ENCODE results near the gene BAIAP2L1. TPM values are rescaled to one million over a fixed set of nuclear protein-coding genes. Genes with fewer than 3 reads are reported as not detected.

Gene BAIAP2L1
- total RNA-seq, 3 donors from 2014 or later = 1.3 to 11.0 (median 8.5) TPM

DNA sequence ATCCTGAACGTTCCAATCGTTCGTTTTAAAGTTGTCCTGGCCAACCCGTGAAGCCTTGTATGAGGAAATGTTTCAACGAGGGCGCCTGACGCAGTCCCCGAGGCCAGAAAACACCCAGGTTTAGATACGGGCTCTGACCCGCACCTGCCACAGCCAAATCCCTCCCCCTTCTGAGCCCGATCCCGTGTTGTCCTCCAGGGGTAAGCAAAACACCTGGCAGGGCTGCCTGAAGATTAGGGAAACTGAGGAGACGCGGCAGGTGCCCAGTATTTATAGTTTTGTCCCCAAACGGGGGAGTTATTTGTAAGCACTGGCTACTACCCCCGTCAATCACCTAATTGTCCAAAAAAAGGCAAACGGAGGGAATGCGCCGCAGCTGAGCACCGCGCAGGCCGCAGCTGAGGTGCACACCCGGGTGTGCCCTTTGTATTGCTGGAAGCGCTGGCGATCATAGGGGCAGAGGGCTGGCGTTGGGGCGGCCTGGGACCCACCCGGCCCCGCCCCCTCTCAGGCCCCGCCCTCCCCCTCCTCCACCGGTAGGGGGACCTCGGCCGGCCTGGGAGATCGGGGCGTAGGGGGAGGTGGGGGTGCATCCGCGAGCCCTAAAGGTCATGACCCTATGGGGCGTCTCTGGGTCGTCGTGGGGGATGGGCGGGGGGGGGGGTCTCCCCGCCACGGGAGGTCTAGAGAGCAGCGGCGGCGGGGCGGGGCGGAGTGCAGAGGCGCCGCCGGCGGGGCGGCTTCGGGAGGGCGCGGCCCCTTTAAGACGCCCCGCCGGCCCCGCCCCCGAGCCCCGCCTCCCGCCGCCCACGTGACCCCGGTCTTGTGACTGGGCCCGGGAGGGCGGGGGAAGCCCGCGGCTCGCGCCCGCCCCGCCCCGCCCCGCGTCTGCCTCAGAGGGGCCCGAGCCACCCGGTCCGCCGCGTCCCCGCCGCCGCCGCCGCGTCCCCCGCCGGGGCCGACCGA, 119.8 kb downstream of the BAIAP2L1 start, which contains the start of gene BRI3:
Gene BRI3, plus strand, starts transcription at position 896 of the 966 bp plus-strand sequence. CDS start 110 bp downstream, outside the sequence.
- peak; percentile 88 to 93 for DNase-seq (ENCODE audit: low spot score in 2 of 2)
- intact Hi-C loops (cut with DNase I; ENCODE audit: low total_unique reads) = no loop called here
- Histone ChIP-seq H3K4me3 (peak within 1 kb of the TSS; percentile 91 to 100 (median 99)), H3K36me3 (no peaks in the 10 kb centered on the region), H3K27ac (peak within 1 kb of the TSS; percentile 95 to 99), H3K4me1 (peaks cover 6 to 27% of the 10 kb centered on the region in 2 donors), H3K27me3 (no peaks in the 10 kb centered on the region), H3K9me3 (no peaks in the 10 kb centered on the region)
- TF ChIP-seq, protein P1, sequence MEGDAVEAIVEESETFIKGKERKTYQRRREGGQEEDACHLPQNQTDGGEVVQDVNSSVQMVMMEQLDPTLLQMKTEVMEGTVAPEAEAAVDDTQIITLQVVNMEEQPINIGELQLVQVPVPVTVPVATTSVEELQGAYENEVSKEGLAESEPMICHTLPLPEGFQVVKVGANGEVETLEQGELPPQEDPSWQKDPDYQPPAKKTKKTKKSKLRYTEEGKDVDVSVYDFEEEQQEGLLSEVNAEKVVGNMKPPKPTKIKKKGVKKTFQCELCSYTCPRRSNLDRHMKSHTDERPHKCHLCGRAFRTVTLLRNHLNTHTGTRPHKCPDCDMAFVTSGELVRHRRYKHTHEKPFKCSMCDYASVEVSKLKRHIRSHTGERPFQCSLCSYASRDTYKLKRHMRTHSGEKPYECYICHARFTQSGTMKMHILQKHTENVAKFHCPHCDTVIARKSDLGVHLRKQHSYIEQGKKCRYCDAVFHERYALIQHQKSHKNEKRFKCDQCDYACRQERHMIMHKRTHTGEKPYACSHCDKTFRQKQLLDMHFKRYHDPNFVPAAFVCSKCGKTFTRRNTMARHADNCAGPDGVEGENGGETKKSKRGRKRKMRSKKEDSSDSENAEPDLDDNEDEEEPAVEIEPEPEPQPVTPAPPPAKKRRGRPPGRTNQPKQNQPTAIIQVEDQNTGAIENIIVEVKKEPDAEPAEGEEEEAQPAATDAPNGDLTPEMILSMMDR (IDR thresholded peaks at IDR 0.05) = peak in 1 of 3 donors; percentile 25
- TF ChIP-seq POLR2AphosphoS5 (IDR thresholded peaks at IDR 0.05) (peak; percentile 65 to 82 (median 71)), POLR2A (IDR thresholded peaks at IDR 0.05) (no peak)

DNA sequence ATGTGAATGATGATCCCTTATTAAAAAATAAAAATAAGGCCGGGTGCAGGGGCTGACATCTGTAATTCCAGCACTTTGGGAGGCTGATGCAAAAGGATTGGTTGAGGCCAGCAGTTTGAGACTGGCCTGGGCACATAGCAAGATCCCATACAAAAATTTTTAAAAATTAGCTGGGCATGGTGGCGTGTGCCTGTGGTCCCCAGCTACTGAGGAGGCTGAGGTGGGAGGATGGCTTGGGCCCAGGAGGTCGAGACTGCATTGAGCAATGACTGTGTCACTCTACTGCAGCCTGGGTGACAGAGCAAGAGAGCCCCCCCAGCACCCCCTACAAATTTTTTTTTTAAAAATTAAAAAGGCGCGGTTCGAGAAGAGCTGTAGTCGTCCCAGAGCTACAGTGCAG, 120.6 kb downstream of the BAIAP2L1 start:
- H3K9me3 ChIP-seq = no peaks in the 10 kb centered on the region
- H3K27me3 ChIP-seq = no peaks in the 10 kb centered on the region
- intact Hi-C loops (cut with DNase I; ENCODE audit: low total_unique reads) = no loop called here
- peak overlapping the region in 2 of 3 donors; percentile 91 to 100 for H3K4me3 ChIP-seq
- H3K27ac ChIP-seq = peak overlapping the region; percentile 95 to 99
- no peaks in the 10 kb centered on the region for H3K36me3 ChIP-seq
- TF ChIP-seq POLR2AphosphoS5 (IDR thresholded peaks at IDR 0.05) (no peak), POLR2A (IDR thresholded peaks at IDR 0.05) (no peak)
- TF ChIP-seq, protein P1 (IDR thresholded peaks at IDR 0.05) = no peak
- H3K4me1 ChIP-seq = peaks cover 0 to 19% of the 10 kb centered on the region in 2 donors
- DNase-seq (ENCODE audit: low spot score in 2 of 2) = no peak

DNA sequence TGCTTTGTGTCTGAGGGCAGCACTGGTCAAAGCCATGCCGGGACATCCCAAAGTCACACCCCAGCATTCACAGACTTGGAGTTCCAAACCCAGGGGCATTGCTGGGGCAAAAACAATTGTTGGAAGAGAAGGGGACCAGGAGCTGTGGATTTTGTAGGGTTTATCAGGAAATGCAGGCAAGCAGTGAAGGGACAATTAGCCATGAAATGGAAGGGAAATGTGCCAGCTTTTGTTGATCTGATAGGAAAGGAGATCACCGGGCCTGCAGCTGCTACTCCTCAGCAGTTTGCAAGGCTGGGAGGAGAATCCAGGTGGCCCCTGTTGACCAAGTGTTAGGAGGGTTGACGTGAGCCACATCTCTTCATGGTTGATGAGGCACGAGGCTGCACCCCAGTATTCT, 122.0 kb downstream of the BAIAP2L1 start:
- intact Hi-C loops (cut with DNase I; ENCODE audit: low total_unique reads) = no loop called here
- Histone ChIP-seq H3K4me3 (no peak overlapping the region), H3K27me3 (no peaks in the 10 kb centered on the region), H3K9me3 (no peaks in the 10 kb centered on the region), H3K36me3 (no peaks in the 10 kb centered on the region), H3K27ac (no peak overlapping the region), H3K4me1 (peaks cover 0 to 7% of the 10 kb centered on the region in 2 donors)
- TF ChIP-seq POLR2A (IDR thresholded peaks at IDR 0.05) (no peak), POLR2AphosphoS5 (IDR thresholded peaks at IDR 0.05) (no peak)
- TF ChIP-seq, protein P1 (IDR thresholded peaks at IDR 0.05) = no peak
- DNase-seq (ENCODE audit: low spot score in 2 of 2) = no peak

- Histone ChIP-seq H3K9me3 (no peaks in the 10 kb centered on the region), H3K4me3 (no peak overlapping the region), H3K4me1 (peaks cover 0 to 2% of the 10 kb centered on the region in 2 donors), H3K36me3 (no peaks in the 10 kb centered on the region), H3K27me3 (no peaks in the 10 kb centered on the region), H3K27ac (peak overlapping the region in 1 of 2 donors; percentile 29)
- DNase-seq (ENCODE audit: low spot score in 2 of 2) = no peak
- TF ChIP-seq POLR2AphosphoS5 (IDR thresholded peaks at IDR 0.05) (no peak), POLR2A (IDR thresholded peaks at IDR 0.05) (no peak)
- TF ChIP-seq, protein P1 (IDR thresholded peaks at IDR 0.05) = no peak
- intact Hi-C loops (cut with DNase I; ENCODE audit: low total_unique reads) = no loop called here
Measured at GRCh38 chr7:98278408-98278807, 122.5 kb downstream of the BAIAP2L1 start.

GRCh38 chr7:98276241-98276761, 124.6 kb downstream of the BAIAP2L1 start:
- intact Hi-C loops (cut with DNase I; ENCODE audit: low total_unique reads) = no loop called here
- Histone ChIP-seq H3K27me3 (no peaks in the 10 kb centered on the region), H3K27ac (peak overlapping the region; percentile 40 to 81), H3K4me1 (no peaks in the 10 kb centered on the region), H3K9me3 (no peaks in the 10 kb centered on the region), H3K4me3 (no peak overlapping the region), H3K36me3 (no peaks in the 10 kb centered on the region)
- DNase-seq (ENCODE audit: low spot score in 2 of 2) = no peak
- TF ChIP-seq, protein P1 (IDR thresholded peaks at IDR 0.05) = no peak
- peak in 1 of 3 donors; percentile 35 for TF ChIP-seq POLR2AphosphoS5 (IDR thresholded peaks at IDR 0.05)
